Urinary bladder (tissue), 4 donors: ENCODE data around the gene HAO2. TPM values are rescaled to one million over a fixed set of nuclear protein-coding genes. Genes with fewer than 3 reads are reported as not detected.

Experiments
- DNase-seq: peaks from one replicate; pipeline ENCODE4 v3.0.0-alpha.2; 2015; ENCODE audit errors: extremely low spot score
- H3K27ac ChIP-seq: one replicate; pipeline ENCODE4 v1.5.1; 2013; ENCODE audit warnings: low read depth, mild to moderate bottlenecking, moderate library complexity
- H3K36me3 ChIP-seq: one replicate; pipeline ENCODE4 v1.6.1; 2013; ENCODE audit warnings: mild to moderate bottlenecking, moderate library complexity; ENCODE audit not compliant: insufficient read depth
- H3K4me1 ChIP-seq: one replicate; pipeline ENCODE4 v1.6.1; 2013; ENCODE audit warnings: mild to moderate bottlenecking, moderate library complexity; ENCODE audit not compliant: insufficient read depth
- H3K4me3 ChIP-seq: one replicate; pipeline ENCODE4 v1.5.1; 2013; ENCODE audit warnings: low read depth, low read length
- WGBS: extraction: QIAGEN DNeasy Blood & Tissue Kit; methylation state at CpG from one replicate; pipeline ENCODE4 v1.1.7; 2013; 5-methylcytosine and 5-hydroxymethylcytosine counted together
- polyA plus RNA-seq: library from polyadenylated mRNA; stranded (reverse); fragments of 200-250 nt; gene quantifications from one replicate; pipeline ENCODE4 v1.2.3, GENCODE V29; 2013
- total RNA-seq: library from RNA; depleted of rRNA; stranded (reverse); fragments of >200 nt; gene quantifications from one replicate; pipeline ENCODE4 v1.2.3, GENCODE V29; 2014
- donor health status: healthy with polysubstance abuse.
- donor health status: healthy.

The HAO2 gene
- total RNA-seq = 0.16 TPM
- polyA plus RNA-seq = 0.09 TPM

GRCh38 chr1:119368554-119368953 is at the start of gene HAO2:
TSS of gene HAO2 (plus strand) at chr1:119368785. CDS start at chr1:119381086, 12,301 bp downstream.
- no peak within 1 kb of the TSS for H3K4me3 ChIP-seq

GRCh38 chr1:119320100-119320499 is 48.5 kb upstream of the HAO2 start:
- no peaks in the 10 kb centered on the region for H3K36me3 ChIP-seq
- H3K4me3 ChIP-seq = no peak overlapping the region

More at GRCh38 chr1:119368554-119368953, at the start of gene HAO2:
- WGBS = 80% methylated on average over 2 of the region's 2 CpGs
- DNase-seq = no peak
- H3K36me3 ChIP-seq = no peaks in the 10 kb centered on the region
- no peaks in the 10 kb centered on the region for H3K4me1 ChIP-seq
- H3K27ac ChIP-seq = no peak within 1 kb of the TSS

GRCh38 chr1:119321666-119322419 is 46.7 kb upstream of the HAO2 start:
- no peak for DNase-seq
- Histone ChIP-seq H3K36me3 (no peaks in the 10 kb centered on the region), H3K4me3 (no peak overlapping the region), H3K4me1 (no peaks in the 10 kb centered on the region), H3K27ac (no peak overlapping the region)
- WGBS = 75% methylated on average over 5 of the region's 5 CpGs

More at GRCh38 chr1:119320100-119320499, 48.5 kb upstream of the HAO2 start:
- H3K4me1 ChIP-seq = no peaks in the 10 kb centered on the region
- no peak overlapping the region for H3K27ac ChIP-seq
- no peak for DNase-seq

DNA sequence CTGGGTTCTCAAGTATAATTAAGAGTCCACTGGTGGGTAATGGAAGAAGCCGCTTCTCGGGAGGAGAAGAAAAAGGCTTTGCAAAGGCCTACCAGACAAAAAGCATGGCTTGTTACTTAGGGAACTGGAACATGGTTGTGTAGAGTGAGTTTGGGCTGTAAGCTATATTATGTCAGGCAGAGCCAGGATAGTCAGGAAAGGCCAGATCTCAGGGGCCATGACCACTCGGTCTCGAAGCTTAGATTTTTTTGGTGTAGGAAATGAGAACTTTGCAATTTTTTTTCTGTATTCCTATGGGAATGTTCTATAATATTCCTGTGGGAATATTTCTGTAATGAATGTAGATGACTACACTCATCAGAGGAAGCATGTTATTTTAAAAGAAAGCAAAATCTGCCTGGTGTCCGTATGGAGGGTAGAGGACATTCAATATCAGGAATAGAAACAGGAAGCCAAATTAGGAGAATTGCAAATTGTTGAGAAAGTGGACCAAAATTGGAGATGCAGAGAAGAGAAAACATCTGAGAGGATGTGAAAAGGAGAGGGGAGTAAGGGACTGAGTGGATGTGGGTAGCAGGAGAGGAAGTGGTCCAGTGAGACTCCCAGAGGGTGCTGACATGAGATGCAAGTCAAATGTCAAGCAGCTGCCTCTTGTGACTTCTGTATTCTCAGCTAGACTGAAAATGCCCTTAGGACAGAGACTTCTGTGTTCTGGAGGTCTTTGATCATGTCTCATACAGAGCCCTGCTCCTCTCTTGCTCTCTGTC is 45.2 kb upstream of the HAO2 start:
- 89% methylated on average over 5 of the region's 5 CpGs for WGBS
- no peak for DNase-seq
- Histone ChIP-seq H3K4me3 (no peak overlapping the region), H3K36me3 (no peaks in the 10 kb centered on the region), H3K4me1 (no peaks in the 10 kb centered on the region), H3K27ac (no peak overlapping the region)

DNA sequence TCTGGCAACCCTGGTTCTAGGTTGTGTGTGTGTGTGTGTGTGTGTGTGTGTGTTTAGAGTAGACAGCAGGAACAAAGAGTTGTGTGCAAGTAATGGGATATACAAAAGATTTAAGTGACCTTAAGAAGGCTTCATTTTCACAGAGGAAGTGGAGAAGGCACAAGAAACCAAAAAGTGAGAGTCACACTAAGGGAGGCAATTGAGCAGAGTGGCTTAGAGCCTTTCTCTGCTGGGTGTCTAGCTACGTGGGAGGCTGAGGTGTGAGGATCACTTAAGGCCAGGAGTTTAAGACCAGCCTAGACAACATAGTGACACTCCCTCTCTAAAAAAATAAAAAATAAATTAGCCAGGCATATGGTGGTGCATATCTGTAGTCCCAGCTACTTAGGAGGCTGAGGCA is 44.4 kb upstream of the HAO2 start:
- 79% methylated on average over 1 of the region's 1 CpG for whole genome bisulfite sequencing
- no peak overlapping the region for H3K4me3 ChIP-seq
- no peak for DNase-seq
- no peak overlapping the region for H3K27ac ChIP-seq
- no peaks in the 10 kb centered on the region for H3K36me3 ChIP-seq
- H3K4me1 ChIP-seq = no peaks in the 10 kb centered on the region

DNA sequence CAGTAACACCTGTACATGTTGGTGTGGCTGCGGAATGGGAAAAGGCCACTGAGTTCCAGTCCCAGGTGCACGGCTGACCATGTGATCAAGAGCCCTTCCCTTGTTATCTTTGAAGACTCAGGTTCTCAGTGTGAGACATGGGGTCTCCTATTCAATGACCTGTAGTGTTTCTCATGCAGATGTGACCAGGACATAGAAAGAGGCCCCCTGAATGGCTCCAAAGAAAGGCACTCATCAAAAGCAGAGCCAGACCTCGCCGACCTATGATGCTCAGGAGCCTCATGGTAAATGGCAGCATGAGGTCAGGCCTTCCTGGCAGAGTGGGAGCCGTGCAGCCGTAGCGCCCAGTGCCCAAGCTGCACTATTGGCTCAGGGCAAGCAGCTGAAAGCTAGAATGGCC is 42.3 kb upstream of the HAO2 start:
- Histone ChIP-seq H3K27ac (no peak overlapping the region), H3K4me1 (peaks cover 2% of the 10 kb centered on the region), H3K36me3 (no peaks in the 10 kb centered on the region), H3K4me3 (no peak overlapping the region)
- no peak for DNase-seq
- WGBS = 96% methylated on average over 7 of the region's 7 CpGs

- H3K4me1 ChIP-seq = peaks cover 3% of the 10 kb centered on the region
- no peak overlapping the region for H3K27ac ChIP-seq
- peak overlapping the region; percentile 33 for H3K4me3 ChIP-seq
- no peak for DNase-seq
- no peaks in the 10 kb centered on the region for H3K36me3 ChIP-seq
- WGBS = 2% methylated on average over 18 of the region's 18 CpGs
Measured at GRCh38 chr1:119327094-119327449, 41.5 kb upstream of the HAO2 start.

DNA sequence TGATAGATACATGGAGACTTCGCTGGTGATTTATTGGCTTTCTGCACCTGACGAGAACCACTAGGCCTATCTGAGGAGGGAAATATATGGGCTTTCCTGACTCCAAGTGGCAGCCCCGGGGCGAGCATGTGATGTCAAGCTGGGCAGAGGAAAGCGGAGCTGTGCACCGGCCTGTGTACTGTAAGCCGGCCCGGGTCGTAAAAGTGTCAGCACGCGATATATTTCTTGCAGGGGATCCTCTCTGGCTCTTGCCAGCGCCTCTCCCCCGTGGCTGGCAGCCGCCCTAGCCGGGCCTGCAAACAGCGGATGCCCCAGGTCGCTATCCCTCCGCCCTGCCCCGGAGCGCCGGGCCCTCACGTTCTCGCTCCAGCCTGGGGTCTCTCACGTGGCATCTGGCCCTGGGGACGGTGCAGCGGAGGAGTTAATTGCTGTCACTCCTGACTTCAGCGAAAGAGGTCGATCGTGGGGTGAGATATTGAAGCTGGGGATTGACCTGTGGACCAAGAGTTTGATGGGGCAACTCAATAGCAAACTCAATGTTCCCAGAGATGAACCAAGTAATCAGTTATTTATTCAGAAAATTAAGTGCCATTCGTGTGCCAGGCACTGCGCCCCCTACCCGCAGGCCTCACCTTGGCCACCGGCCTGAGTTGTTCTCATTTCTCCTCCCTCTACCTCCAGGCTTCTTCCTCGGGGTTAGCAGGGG is 41.0 kb upstream of the HAO2 start:
- DNase-seq = peak; percentile 42
- Histone ChIP-seq H3K4me1 (peaks cover 3% of the 10 kb centered on the region), H3K4me3 (peak overlapping the region; percentile 33), H3K36me3 (no peaks in the 10 kb centered on the region), H3K27ac (no peak overlapping the region)
- 6% methylated on average over 34 of the region's 34 CpGs for WGBS

- no peak overlapping the region for H3K27ac ChIP-seq
- 38% methylated on average over 8 of the region's 8 CpGs for WGBS
Measured at GRCh38 chr1:119329541-119330461, 38.8 kb upstream of the HAO2 start.

DNA sequence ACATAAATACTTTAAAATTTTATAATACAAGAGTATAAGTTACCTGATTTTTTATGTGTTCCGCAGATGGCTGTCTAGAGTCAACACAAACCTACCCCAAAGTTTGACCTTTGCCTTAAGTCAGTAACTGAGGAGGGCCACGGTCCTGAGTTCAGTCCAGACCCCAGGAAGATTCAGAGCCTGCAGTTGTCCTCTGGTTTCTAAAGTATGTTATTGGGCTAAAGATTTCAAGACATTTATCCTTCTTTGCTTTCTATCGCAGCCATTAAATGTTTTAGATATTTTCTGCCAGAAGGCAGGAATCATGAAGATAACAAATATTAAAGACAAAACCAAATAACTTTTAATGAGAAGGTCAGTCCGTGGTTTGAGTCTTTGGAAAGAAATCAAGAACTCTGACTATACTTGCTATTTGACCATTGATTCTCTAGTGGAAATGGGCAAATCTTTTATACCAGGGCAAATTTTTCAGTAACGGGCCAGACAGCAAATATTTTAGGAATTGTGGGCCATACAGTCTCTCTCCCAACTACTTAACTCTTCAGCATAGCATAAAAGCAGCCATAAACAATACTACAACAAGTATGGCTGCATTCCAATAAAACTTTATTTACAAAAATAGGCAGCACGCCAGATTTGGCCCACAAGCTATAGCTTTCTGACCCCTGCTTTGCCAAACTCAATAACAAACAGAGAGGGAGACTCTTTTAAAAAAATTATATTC is 38.0 kb upstream of the HAO2 start:
- H3K4me1 ChIP-seq = peaks cover 3% of the 10 kb centered on the region
- WGBS = 49% methylated on average over 6 of the region's 6 CpGs
- peak overlapping the region; percentile 51 for H3K27ac ChIP-seq
- no peak for DNase-seq
- H3K4me3 ChIP-seq = no peak overlapping the region
- H3K36me3 ChIP-seq = no peaks in the 10 kb centered on the region

More at GRCh38 chr1:119329541-119330461, 38.8 kb upstream of the HAO2 start:
- DNase-seq = no peak
- H3K36me3 ChIP-seq = no peaks in the 10 kb centered on the region
- no peak overlapping the region for H3K4me3 ChIP-seq
- H3K4me1 ChIP-seq = peaks cover 3% of the 10 kb centered on the region

GRCh38 chr1:119331190-119331515 is 37.4 kb upstream of the HAO2 start:
- DNase-seq = no peak
- Histone ChIP-seq H3K36me3 (no peaks in the 10 kb centered on the region), H3K27ac (no peak overlapping the region), H3K4me3 (no peak overlapping the region), H3K4me1 (peaks cover 3% of the 10 kb centered on the region)
- WGBS = 67% methylated on average over 6 of the region's 6 CpGs

- Histone ChIP-seq H3K36me3 (no peaks in the 10 kb centered on the region), H3K4me1 (peaks cover 3% of the 10 kb centered on the region), H3K4me3 (no peak overlapping the region), H3K27ac (no peak overlapping the region)
- DNase-seq = no peak
- 88% methylated on average over 1 of the region's 1 CpG for WGBS
Measured at GRCh38 chr1:119331915-119332314, 36.7 kb upstream of the HAO2 start.
